Chondrocyte (in vitro differentiated cells): Measurements from ENCODE around the gene ZNF878. TPM values are rescaled to one million over a fixed set of nuclear protein-coding genes. Genes with fewer than 3 reads are reported as not detected.

Experiments
- DNase-seq: peaks from one replicate; pipeline ENCODE4 v3.0.0; 2021; ENCODE audit warnings: mixed read lengths, low spot score
- H3K27ac Mint-ChIP-seq: one replicate; pipeline ENCODE4 v1.8.0; 2021; ENCODE audit warnings: mild to moderate bottlenecking, moderate library complexity, mixed read lengths; ENCODE audit not compliant: unreplicated experiment
- H3K27me3 Mint-ChIP-seq: 2 replicates; pipeline ENCODE4 v1.8.0; 2021; ENCODE audit warnings: low read depth, mixed read lengths
- H3K36me3 Mint-ChIP-seq: 2 replicates; pipeline ENCODE4 v1.8.0; 2021; ENCODE audit warnings: low read depth, mixed read lengths
- H3K4me1 Mint-ChIP-seq: 2 replicates; pipeline ENCODE4 v1.8.0; 2021; ENCODE audit warnings: low read depth, mild to moderate bottlenecking, mixed read lengths
- H3K4me3 Mint-ChIP-seq: one replicate; pipeline ENCODE4 v1.8.0; 2021; ENCODE audit warnings: mild to moderate bottlenecking, moderate library complexity, mixed read lengths; ENCODE audit not compliant: unreplicated experiment
- H3K9me3 Mint-ChIP-seq: 2 replicates; pipeline ENCODE4 v1.8.0; 2021; ENCODE audit warnings: low read depth, mixed read lengths
- CTCF ChIP-seq: fragments of 200-600 bp; sonication (generic); IDR thresholded peaks from 2 replicates; pipeline ENCODE4 v1.5.0; 2021; ENCODE audit warnings: antibody characterized with exemption, mild to moderate bottlenecking, moderate library complexity
- total RNA-seq: library from RNA; stranded (reverse); gene quantifications from 3 replicates; pipeline ENCODE4 v1.2.1, GENCODE V29; 2021

Gene ZNF878
- total RNA-seq, 1 donor from 2014 or later, result 0.32 TPM

- peaks cover 60% of the 10 kb centered on the region for H3K9me3 Mint-ChIP-seq
Measured at GRCh38 chr19:12075538-12076139, 22.9 kb upstream of the ZNF878 start.

GRCh38 chr19:12064590-12065538 is 12.1 kb upstream of the ZNF878 start, which contains the start of gene ZNF844:
Gene ZNF844 (plus strand): TSS chr19:12064731. CDS start chr19:12064874, 143 bp downstream.
- peaks cover 9% of the 10 kb centered on the region for H3K4me1 Mint-ChIP-seq
- peak; percentile 97 for DNase-seq
- H3K4me3 Mint-ChIP-seq, result peak within 1 kb of the TSS; percentile 88
- TF ChIP-seq CTCF, result no peak
- no peaks in the 10 kb centered on the region for H3K27me3 Mint-ChIP-seq
- H3K9me3 Mint-ChIP-seq, result peaks cover 8% of the 10 kb centered on the region
- H3K27ac Mint-ChIP-seq, result peak within 1 kb of the TSS; percentile 99
- peaks cover 16% of the 10 kb centered on the region for H3K36me3 Mint-ChIP-seq

More at GRCh38 chr19:12075538-12076139, 22.9 kb upstream of the ZNF878 start:
- Mint-ChIP-seq H3K4me1 (no peaks in the 10 kb centered on the region), H3K27me3 (no peaks in the 10 kb centered on the region), H3K4me3 (no peak overlapping the region), H3K36me3 (peaks cover 74% of the 10 kb centered on the region), H3K27ac (no peak overlapping the region)
- TF ChIP-seq CTCF, result no peak
- DNase-seq, result no peak

- H3K9me3 Mint-ChIP-seq, result no peaks in the 10 kb centered on the region
- H3K4me1 Mint-ChIP-seq, result peaks cover 10% of the 10 kb centered on the region
- no peaks in the 10 kb centered on the region for H3K36me3 Mint-ChIP-seq
- no peaks in the 10 kb centered on the region for H3K27me3 Mint-ChIP-seq
- no peak overlapping the region for H3K27ac Mint-ChIP-seq
- DNase-seq, result no peak
- H3K4me3 Mint-ChIP-seq, result no peak overlapping the region
- no peak for TF ChIP-seq CTCF
Measured at GRCh38 chr19:12055784-12056183, 3.0 kb upstream of the ZNF878 start.

- Mint-ChIP-seq H3K36me3 (no peaks in the 10 kb centered on the region), H3K27me3 (no peaks in the 10 kb centered on the region), H3K4me3 (peak overlapping the region; percentile 82), H3K27ac (peak overlapping the region; percentile 50), H3K9me3 (no peaks in the 10 kb centered on the region), H3K4me1 (peaks cover 8% of the 10 kb centered on the region)
- no peak for TF ChIP-seq CTCF
- no peak for DNase-seq
Measured at GRCh38 chr19:12052091-12052496, 667 bp downstream of the ZNF878 start.

- peaks cover 8% of the 10 kb centered on the region for H3K4me1 Mint-ChIP-seq
- H3K4me3 Mint-ChIP-seq, result no peak overlapping the region
- TF ChIP-seq CTCF, result no peak
- H3K36me3 Mint-ChIP-seq, result peaks cover 17% of the 10 kb centered on the region
- no peak for DNase-seq
- no peak overlapping the region for H3K27ac Mint-ChIP-seq
- no peaks in the 10 kb centered on the region for H3K27me3 Mint-ChIP-seq
- peaks cover 26% of the 10 kb centered on the region for H3K9me3 Mint-ChIP-seq
Measured at GRCh38 chr19:12047868-12048267, 4.9 kb downstream of the ZNF878 start.
